GM23338 (cell line): Measurements from ENCODE around the gene NENF. TPM values are rescaled to one million over a fixed set of nuclear protein-coding genes. Genes with fewer than 3 reads are reported as not detected.

Experiments used
- ATAC-seq: fragments of 200-7000 bp; cut with Tn5 transposase; 3 replicates; pipeline ENCODE4 v1.9.1; 2020
- DNase-seq: peaks from one replicate; pipeline ENCODE4 v3.0.0-alpha.2; 2015; ENCODE audit warnings: low spot score
- H2AFZ ChIP-seq: fragments of 200-600 bp; sonication (generic); 2 replicates; pipeline ENCODE4 v1.8.0; 2016; ENCODE audit warnings: antibody characterized with exemption, mild to moderate bottlenecking, moderate library complexity
- H3F3A ChIP-seq: fragments of 200-600 bp; sonication (generic); replicated peaks from 2 replicates; pipeline ENCODE4 v1.8.0; 2017; ENCODE audit warnings: antibody characterized with exemption, mixed run types, low read depth
- H3K27ac ChIP-seq: fragments of 200-600 bp; sonication (generic); 2 replicates; pipeline ENCODE4 v1.6.1; 2016; ENCODE audit warnings: low read depth
- H3K27me3 ChIP-seq: fragments of 200-600 bp; sonication (generic); 2 replicates; pipeline ENCODE4 v1.8.0; 2016; ENCODE audit warnings: mild to moderate bottlenecking, mixed run types, moderate library complexity; ENCODE audit not compliant: insufficient read depth
- H3K36me3 ChIP-seq: fragments of 200-600 bp; sonication (generic); 2 replicates; pipeline ENCODE4 v1.8.0; 2016; ENCODE audit warnings: mild to moderate bottlenecking; ENCODE audit not compliant: insufficient read depth
- H3K4me1 ChIP-seq: fragments of 200-600 bp; sonication (generic); 2 replicates; pipeline ENCODE4 v1.8.0; 2016; ENCODE audit warnings: mild to moderate bottlenecking, moderate library complexity; ENCODE audit not compliant: insufficient read depth
- H3K4me2 ChIP-seq: fragments of 200-600 bp; sonication (generic); 2 replicates; pipeline ENCODE4 v1.7.1; 2017; ENCODE audit warnings: mixed run types
- H3K4me3 ChIP-seq: fragments of 200-600 bp; sonication (generic); 2 replicates; pipeline ENCODE4 v1.6.1; 2016; ENCODE audit warnings: mixed run types
- H3K79me2 ChIP-seq: fragments of 200-600 bp; sonication (generic); replicated peaks from 2 replicates; pipeline ENCODE4 v1.8.0; 2017; ENCODE audit warnings: mild to moderate bottlenecking; ENCODE audit not compliant: insufficient read depth
- H3K9me2 ChIP-seq: fragments of 200-600 bp; sonication (generic); 2 replicates; pipeline ENCODE4 v1.8.0; 2017; ENCODE audit not compliant: insufficient read depth
- H4K20me1 ChIP-seq: fragments of 200-600 bp; sonication (generic); replicated peaks from 2 replicates; pipeline ENCODE4 v1.8.0; 2017; ENCODE audit warnings: mild to moderate bottlenecking; ENCODE audit not compliant: insufficient read depth
- H3K27ac Mint-ChIP-seq: 2 replicates; pipeline ENCODE4 v1.8.0; 2020; ENCODE audit warnings: inconsistent platforms, mild to moderate bottlenecking, moderate library complexity, mixed read lengths
- H3K27me3 Mint-ChIP-seq: 3 replicates; pipeline ENCODE4 v1.8.0; 2022; ENCODE audit warnings: low read depth, mild to moderate bottlenecking, moderate library complexity, mixed read lengths, inconsistent platforms; ENCODE audit not compliant: insufficient read depth, poor library complexity
- H3K36me3 Mint-ChIP-seq: 3 replicates; pipeline ENCODE4 v1.8.0; 2021; ENCODE audit warnings: low read depth, mild to moderate bottlenecking, inconsistent platforms, moderate library complexity, mixed read lengths
- H3K4me1 Mint-ChIP-seq: 3 replicates; pipeline ENCODE4 v1.8.0; 2020; ENCODE audit warnings: mild to moderate bottlenecking, inconsistent platforms, mixed read lengths
- H3K4me3 Mint-ChIP-seq: 3 replicates; pipeline ENCODE4 v1.8.0; 2021; ENCODE audit warnings: moderate library complexity, mild to moderate bottlenecking, inconsistent platforms, mixed read lengths
- H3K9me3 Mint-ChIP-seq: 3 replicates; pipeline ENCODE4 v1.8.0; 2020; ENCODE audit warnings: moderate library complexity, mild to moderate bottlenecking, inconsistent platforms, mixed read lengths
- CREB1 ChIP-seq: fragments of 250-450 bp; sonication (Bioruptor Pico); IDR thresholded peaks from 2 replicates; pipeline ENCODE4 v1.5.0; 2020; ENCODE audit warnings: low read depth, mild to moderate bottlenecking, moderate library complexity
- CTCF ChIP-seq, 2 experiments: fragments of 200-600 bp in 1 of 2; sonication (generic) in 1 of 2; conservative IDR thresholded peaks; 2 replicates each; pipeline versions ENCODE4 v1.5.1 to v1.6.1; 2016 to 2017; ENCODE audit warnings: antibody characterized with exemption in 2 of 2, low read depth in 2 of 2, mild to moderate bottlenecking in 2 of 2, moderate library complexity in 1 of 2
- ETS1 ChIP-seq: IDR thresholded peaks from 2 replicates; pipeline ENCODE4 v1.6.1; 2016; ENCODE audit warnings: antibody characterized with exemption
- EZH2 ChIP-seq: fragments of 200-600 bp; sonication (generic); IDR thresholded peaks from one replicate; pipeline ENCODE4 v1.8.0; 2017; ENCODE audit warnings: antibody characterized with exemption, mild to moderate bottlenecking, low read depth; ENCODE audit not compliant: unreplicated experiment
- EZH2phosphoT487 ChIP-seq: fragments of 200-600 bp; sonication (generic); IDR thresholded peaks from one replicate; pipeline ENCODE4 v1.8.1; 2018; ENCODE audit warnings: antibody characterized with exemption; ENCODE audit not compliant: unreplicated experiment
- JUNB ChIP-seq: IDR thresholded peaks from one replicate; pipeline ENCODE4 v1.6.1; 2016; ENCODE audit warnings: antibody characterized with exemption; ENCODE audit not compliant: unreplicated experiment
- NANOG ChIP-seq: IDR thresholded peaks from 2 replicates; pipeline ENCODE4 v1.6.1; 2016; ENCODE audit warnings: antibody characterized with exemption, borderline replicate concordance
- POLR2AphosphoS5 ChIP-seq: IDR thresholded peaks from 2 replicates; pipeline ENCODE4 v1.6.1; 2016; ENCODE audit warnings: antibody characterized with exemption, low read depth
- REST ChIP-seq: IDR thresholded peaks from one replicate; pipeline ENCODE4 v1.6.1; 2018; ENCODE audit warnings: antibody characterized with exemption; ENCODE audit not compliant: unreplicated experiment
- STAT1 ChIP-seq: IDR thresholded peaks from one replicate; pipeline ENCODE4 v1.6.1; 2016; ENCODE audit warnings: antibody characterized with exemption; ENCODE audit not compliant: unreplicated experiment
- ZNF114 ChIP-seq: fragments of 250-450 bp; sonication (Bioruptor Pico); IDR thresholded peaks from 2 replicates; pipeline ENCODE4 v1.5.0; 2020; ENCODE audit warnings: mild to moderate bottlenecking, moderate library complexity
- ZNF331 ChIP-seq: fragments of 250-450 bp; sonication (Bioruptor Pico); IDR thresholded peaks from 2 replicates; pipeline ENCODE4 v1.5.0; 2020; ENCODE audit warnings: low read depth, mild to moderate bottlenecking, moderate library complexity
- ZNF462 ChIP-seq: fragments of 250-450 bp; sonication (Bioruptor Pico); IDR thresholded peaks from 2 replicates; pipeline ENCODE4 v1.5.0; 2020; ENCODE audit warnings: mild to moderate bottlenecking, moderate library complexity
- polyA plus RNA-seq: library from polyadenylated mRNA; unstranded; fragments of >200 nt; fragmentation: Nextera tagmentation; extraction: Ambion mirVana; gene quantifications from 2 replicates; pipeline ENCODE4 v1.2.1, GENCODE V29; 2016
- total RNA-seq: library from RNA; depleted of rRNA; stranded (reverse); fragments of >200 nt; shearing (Covaris generic); gene quantifications from 2 replicates; pipeline ENCODE4 v1.2.3, GENCODE V29; 2014

The NENF gene
- total and polyA plus RNA-seq, 2 experiments from 2014 or later = 27.6 to 60.7 TPM

GRCh38 chr1:212451416-212452322 lies 18.9 kb downstream of the NENF start:
- ATAC-seq (no peak), DNase-seq (no peak)
- H3K9me2 ChIP-seq = no peaks in the 10 kb centered on the region
- peaks cover 3% of the 10 kb centered on the region for H3K27me3 Mint-ChIP-seq
- H3K4me1 Mint-ChIP-seq = no peaks in the 10 kb centered on the region; the same call in 2 of the 3 replicates
- H3K27ac ChIP-seq = no peak overlapping the region
- no peak overlapping the region for H3K27ac Mint-ChIP-seq
- H3K4me2 ChIP-seq = no peak overlapping the region
- no peaks in the 10 kb centered on the region for H3K4me1 ChIP-seq
- H3K36me3 ChIP-seq = no peaks in the 10 kb centered on the region
- H3F3A ChIP-seq = no peaks in the 10 kb centered on the region
- H3K4me3 ChIP-seq = no peak overlapping the region
- no peak for TF ChIP-seq EZH2
- TF ChIP-seq CREB1 (CRISPR knock-in tag) = no peak
- TF ChIP-seq ZNF331 (CRISPR knock-in tag) = no peak
- TF ChIP-seq EZH2phosphoT487 = no peak
- no peak for TF ChIP-seq REST
- no peak for TF ChIP-seq POLR2AphosphoS5
- TF ChIP-seq ZNF462 (CRISPR knock-in tag) = no peak
- no peak for TF ChIP-seq ZNF114 (CRISPR knock-in tag)
- no peak for TF ChIP-seq CTCF (conservative IDR thresholded peaks at IDR 0.05; ENCODE audit: low read depth in 2 of 2)
- TF ChIP-seq STAT1 = no peak
- no peak for TF ChIP-seq ETS1
- no peak for TF ChIP-seq JUNB
- TF ChIP-seq NANOG = no peak
- no peaks in the 10 kb centered on the region for H3K79me2 ChIP-seq
- H4K20me1 ChIP-seq = no peaks in the 10 kb centered on the region
- H2AFZ ChIP-seq = no peak overlapping the region
- no peaks in the 10 kb centered on the region for H3K27me3 ChIP-seq
- no peaks in the 10 kb centered on the region for H3K9me3 Mint-ChIP-seq
- no peaks in the 10 kb centered on the region; the same call in 2 of the 3 replicates for H3K36me3 Mint-ChIP-seq
- no peak overlapping the region for H3K4me3 Mint-ChIP-seq
